HG02798 (cell line): Measurements from ENCODE around the gene NNAT.

Experiments
- ATAC-seq: cut with Tn5 transposase; IDR thresholded peaks from one replicate; pipeline ENCODE4 v1.9.1; 2021; ENCODE audit warnings: mild to moderate bottlenecking; ENCODE audit not compliant: unreplicated experiment, poor library complexity

NNAT gene

GRCh38 chr20:37523012-37523391 is 2.0 kb downstream of the NNAT start:
- no peak for ATAC-seq

DNA sequence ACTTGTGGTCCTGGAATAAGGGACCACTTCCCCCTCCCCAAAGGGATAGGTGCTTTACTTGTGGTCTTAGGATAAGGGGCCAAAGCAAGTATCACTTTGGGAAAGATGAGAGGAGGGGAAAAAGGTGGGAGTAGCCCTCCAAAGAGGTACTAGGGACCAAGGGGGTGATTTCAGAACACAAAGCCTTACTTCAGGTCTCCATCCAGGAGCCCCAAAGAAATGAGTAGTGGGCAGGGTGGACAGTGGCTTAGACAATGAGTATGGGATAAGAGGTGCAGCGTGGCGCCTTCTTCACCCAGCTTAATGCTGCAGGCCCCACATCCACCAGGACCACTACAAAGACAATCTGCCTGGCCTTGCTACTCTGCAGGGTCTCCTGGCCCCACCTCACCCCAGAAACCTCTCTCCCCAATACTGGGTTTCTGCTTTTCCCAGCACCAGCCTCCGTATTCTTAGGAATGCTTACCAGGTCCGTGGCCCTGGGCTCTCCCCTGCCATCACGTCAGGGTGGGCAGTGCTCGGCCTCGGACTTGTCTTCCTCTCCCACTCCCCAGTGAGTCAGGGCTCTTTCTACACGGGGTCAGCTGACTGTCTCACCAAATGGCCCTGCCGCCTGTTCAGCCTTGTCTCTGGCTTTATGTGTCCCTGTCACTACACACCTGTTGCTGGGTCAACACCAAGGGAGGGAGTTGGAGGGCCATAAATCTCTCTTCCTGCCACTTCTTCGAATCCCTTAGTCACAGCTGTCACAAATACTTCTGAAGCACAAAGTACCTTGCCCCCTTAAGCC is 3.1 kb downstream of the NNAT start:
- no peak for ATAC-seq

DNA sequence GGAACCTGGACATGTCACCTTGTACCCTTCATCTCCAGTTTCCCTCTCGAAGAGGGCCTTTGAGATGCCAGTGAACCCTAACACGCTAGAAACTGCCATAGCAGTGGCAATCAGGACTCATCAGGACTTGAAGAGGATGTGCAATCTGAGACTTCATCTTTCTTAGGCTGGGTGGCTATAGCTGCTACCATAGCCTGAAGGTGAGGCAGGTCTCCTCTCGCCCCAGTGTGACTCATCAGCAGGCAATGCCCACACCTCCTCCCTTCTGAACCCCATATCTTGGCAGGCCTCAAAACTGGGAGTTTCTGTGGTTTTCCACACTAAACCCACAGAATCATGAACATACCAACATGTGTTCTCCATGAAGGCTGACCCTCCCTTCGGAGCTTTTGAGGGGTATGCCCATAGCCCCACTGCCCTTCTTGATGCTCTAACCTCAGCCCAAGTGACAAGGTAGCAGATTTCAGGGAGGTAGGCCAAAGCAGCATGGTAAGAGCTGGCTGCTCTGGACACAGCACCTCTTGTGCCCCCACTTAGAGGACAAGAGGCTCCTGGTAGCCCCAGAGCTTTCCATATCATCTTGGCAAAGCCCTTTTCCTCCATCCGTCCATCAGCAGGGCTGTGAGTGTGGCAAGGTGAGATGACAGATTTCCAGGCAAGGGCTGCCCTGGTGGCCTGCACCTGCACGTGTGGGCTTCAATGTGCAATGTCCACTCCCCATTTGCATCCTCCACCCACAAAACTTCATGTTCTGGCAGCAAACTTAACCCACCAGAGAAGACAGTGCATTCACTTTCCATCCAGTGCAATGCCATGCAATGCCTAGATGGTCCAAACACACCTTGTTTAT is 4.0 kb downstream of the NNAT start:
- ATAC-seq = no peak

GRCh38 chr20:37525810-37526209 is 4.8 kb downstream of the NNAT start:
- ATAC-seq = no peak

DNA sequence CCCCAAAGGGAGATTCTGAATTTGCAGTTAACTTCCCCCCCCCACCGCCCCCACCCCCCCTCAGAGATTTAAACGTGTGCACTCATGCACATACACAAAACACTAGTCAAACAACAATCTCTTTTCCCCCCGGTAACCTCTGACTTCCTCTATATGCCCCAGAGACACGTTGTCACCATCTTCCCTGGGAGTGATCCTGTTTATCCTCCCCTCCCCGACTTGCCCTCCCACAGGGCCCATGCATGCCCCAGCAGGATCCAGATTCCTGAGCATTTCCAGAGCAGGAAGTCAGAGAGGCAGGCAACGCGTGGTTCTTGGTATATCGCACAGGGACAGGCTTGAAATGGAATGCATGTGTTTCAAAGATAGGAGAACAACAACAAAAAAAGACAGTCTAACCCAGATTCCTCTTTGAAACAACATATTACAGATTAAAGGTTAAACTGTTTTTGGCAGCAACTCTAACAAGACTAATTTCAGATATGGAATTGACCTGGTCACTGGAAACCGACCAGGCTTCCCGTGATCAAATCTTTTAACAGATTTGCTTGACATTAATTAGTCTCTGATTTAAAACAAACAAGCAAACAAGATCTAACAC is 5.3 kb downstream of the NNAT start:
- no peak for ATAC-seq

- no peak for ATAC-seq
Observed at GRCh38 chr20:37526839-37527637, 6.0 kb downstream of the NNAT start.

- peak; percentile 71 for ATAC-seq
Observed at GRCh38 chr20:37527638-37528445, 6.8 kb downstream of the NNAT start, which contains the start of gene BLCAP. Gene BLCAP, minus strand, starts transcription at chr20:37527876. Its CDS starts 8,702 bp downstream, at chr20:37519174.

- ATAC-seq = no peak
Observed at GRCh38 chr20:37528446-37529213, 7.6 kb downstream of the NNAT start.

- no peak for ATAC-seq
Observed at GRCh38 chr20:37529214-37529967, 8.3 kb downstream of the NNAT start.

- no peak for ATAC-seq
Observed at GRCh38 chr20:37529968-37530600, 9.0 kb downstream of the NNAT start.

DNA sequence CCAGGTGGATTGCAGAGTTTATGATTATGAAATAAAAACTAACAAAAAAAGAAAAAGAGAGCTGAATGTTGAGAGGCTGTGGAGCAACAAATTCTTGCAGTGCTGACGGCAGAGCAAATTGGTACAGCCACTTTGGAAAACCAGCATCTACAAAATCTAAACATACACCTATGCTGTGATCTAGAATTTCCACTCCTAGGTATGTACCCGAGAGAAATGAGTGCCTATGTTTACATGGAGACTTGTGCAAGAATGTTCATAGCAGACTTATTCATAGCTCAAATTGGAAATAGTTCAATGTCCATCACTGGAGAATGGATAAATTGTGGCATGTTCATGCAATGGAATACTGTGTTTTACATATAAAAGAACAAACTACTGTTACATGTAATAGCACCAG is 9.6 kb downstream of the NNAT start:
- ATAC-seq = no peak

- ATAC-seq = no peak
Observed at GRCh38 chr20:37531856-37532255, 10.8 kb downstream of the NNAT start.

DNA sequence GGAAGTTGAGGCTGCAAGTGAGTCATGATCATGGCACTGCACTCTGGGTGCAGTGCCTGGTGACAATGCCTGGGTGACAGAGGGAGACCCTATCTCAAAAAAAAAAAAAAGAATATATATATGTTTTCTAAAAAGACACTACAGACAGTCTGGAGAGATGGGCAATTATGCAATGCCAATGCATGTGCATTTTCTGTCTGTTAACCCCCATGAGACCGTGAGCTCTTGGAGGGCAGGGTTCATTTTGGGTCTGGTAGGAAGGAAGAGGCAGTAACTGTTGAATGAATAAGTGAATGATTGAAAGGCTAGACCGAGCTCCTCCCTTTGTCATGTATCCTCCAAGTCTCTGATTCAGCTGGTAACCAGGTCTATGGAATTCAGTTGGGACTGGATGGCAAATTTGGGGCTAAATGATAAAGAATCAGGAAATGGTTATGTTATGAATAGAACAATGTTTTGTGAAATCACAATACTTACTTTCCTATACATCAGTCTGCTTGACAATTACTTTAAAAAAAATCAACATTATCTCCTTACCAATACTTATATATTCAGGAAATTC is 12.2 kb downstream of the NNAT start:
- no peak for ATAC-seq

DNA sequence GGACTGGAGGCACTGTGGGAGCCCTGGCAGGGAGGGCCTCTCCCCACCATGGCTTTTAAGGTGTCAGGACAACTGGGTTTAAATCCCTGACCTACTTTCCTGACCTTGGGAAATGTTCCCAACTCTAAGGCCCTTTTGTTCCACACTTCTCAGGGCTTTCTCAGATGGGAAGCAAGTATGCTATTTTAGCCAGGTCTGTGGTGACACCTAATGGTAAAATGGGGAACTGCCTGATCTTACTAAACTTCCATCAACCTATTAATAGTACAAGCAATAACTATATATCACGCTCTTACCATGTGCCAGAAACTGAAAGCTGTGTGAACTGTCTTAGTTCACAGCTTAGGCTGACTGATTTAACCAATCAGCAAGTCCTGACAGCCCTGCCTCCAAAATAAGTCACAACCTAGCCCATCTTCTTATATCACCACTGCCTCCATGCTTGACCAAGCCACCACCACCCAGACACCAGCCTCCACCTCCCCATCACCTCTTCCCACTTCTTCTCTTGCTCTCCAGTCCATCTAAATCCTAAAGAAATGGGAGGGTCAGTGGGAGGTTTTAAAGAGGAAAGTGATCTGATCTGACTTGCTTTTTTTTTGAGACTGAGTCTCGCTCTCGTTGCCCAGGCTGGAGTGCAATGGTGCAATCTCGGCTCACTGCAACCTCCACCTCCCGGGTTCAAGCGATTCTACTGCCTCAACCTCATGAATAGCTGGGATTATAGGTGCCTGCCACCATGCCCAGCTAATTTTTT is 13.5 kb downstream of the NNAT start:
- ATAC-seq = peak; percentile 87

DNA sequence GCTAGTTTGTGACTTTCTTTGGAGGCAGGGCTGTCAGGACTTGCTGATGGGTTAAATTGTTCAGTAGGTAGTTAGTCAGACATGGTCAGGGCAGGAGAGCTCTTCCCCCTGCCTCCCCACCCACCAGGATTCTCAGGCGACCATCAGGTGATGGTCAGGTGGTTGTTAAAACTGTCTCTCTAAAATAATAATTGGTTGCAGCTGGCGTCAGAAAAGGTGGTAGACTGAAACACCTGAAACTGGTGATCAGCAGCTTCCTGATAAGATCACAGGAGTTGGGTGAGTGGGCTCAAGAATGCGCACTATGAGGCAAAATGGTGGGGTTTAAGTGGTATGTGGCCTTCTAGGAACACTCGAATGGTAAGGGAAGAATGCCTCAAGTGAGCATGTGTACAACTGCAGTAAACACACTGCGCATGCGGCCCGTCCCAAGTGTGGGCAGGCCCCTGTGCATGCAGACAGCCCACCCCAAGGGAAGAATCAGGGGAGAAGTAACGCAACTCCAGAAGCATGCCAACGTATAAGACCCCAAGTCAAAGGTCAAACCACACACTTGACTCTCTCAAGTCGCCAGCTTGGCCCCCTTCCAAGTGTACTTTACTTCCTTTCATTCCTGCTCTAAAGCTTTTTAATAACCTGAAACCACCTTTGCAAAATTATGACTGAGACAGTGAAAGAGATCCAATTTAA is 14.5 kb downstream of the NNAT start:
- ATAC-seq = no peak

DNA sequence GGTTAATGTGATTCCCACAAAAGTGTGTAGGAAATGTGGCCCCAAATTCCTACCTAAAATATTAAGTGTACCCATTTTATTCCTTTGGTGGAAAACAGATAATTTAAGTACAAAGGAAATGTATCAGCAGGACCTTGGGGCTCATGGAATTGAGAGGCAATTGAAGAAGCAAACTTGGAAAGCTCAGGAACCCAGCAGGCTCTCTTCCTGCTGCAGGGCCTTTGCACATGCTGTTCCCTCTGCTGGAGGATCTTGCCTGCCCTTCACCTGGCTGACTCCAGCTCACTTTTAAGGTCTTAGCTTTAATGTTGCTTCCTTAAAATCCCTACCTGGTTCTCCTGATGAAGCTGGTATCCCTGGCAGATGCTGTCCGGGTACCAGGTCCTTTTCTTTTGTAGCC is 16.5 kb downstream of the NNAT start:
- ATAC-seq = no peak
